ENCODE measurements around the gene UBAC2. TPM values are rescaled to one million over a fixed set of nuclear protein-coding genes. Genes with fewer than 3 reads are reported as not detected.

Gene UBAC2
- total and polyA plus RNA-seq, 2 donors (not counting 1 experiment from before 2014, with no cell fraction given) = 32.4 to 87.4 TPM

- no peaks in the 10 kb centered on the region for H4K20me1 ChIP-seq (ENCODE audit: control insufficient read depth, extremely low read depth, insufficient read depth, low read length)
- no peak overlapping the region for H2AFZ ChIP-seq (ENCODE audit: low read length)
- H3K27me3 ChIP-seq (ENCODE audit: control insufficient read depth, insufficient read depth, low read length) = peaks cover 3% of the 10 kb centered on the region
- no peak overlapping the region for H3K4me2 ChIP-seq (ENCODE audit: extremely low read depth, insufficient read depth, low read length)
- no peak overlapping the region for H3K9ac ChIP-seq (ENCODE audit: insufficient read depth, low read length)
- TF ChIP-seq, protein P1, sequence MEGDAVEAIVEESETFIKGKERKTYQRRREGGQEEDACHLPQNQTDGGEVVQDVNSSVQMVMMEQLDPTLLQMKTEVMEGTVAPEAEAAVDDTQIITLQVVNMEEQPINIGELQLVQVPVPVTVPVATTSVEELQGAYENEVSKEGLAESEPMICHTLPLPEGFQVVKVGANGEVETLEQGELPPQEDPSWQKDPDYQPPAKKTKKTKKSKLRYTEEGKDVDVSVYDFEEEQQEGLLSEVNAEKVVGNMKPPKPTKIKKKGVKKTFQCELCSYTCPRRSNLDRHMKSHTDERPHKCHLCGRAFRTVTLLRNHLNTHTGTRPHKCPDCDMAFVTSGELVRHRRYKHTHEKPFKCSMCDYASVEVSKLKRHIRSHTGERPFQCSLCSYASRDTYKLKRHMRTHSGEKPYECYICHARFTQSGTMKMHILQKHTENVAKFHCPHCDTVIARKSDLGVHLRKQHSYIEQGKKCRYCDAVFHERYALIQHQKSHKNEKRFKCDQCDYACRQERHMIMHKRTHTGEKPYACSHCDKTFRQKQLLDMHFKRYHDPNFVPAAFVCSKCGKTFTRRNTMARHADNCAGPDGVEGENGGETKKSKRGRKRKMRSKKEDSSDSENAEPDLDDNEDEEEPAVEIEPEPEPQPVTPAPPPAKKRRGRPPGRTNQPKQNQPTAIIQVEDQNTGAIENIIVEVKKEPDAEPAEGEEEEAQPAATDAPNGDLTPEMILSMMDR (conservative IDR thresholded peaks at IDR 0.05 in 1 of 2, IDR thresholded peaks at IDR 0.05 in 1 of 2; ENCODE audit: low read depth in 1 of 2, low read length in 2 of 2) = no peak
- TF ChIP-seq EZH2 (IDR thresholded peaks at IDR 0.05; ENCODE audit: low read length, missing control alignments) = no peak
- no peak overlapping the region for H3K4me3 ChIP-seq (replicated peaks in 1 of 4; ENCODE audit: control extremely low read depth in 1 of 4, insufficient read depth in 1 of 4, low read depth in 3 of 4, low read length in 4 of 4)
- no peaks in the 10 kb centered on the region for H3K79me2 ChIP-seq (ENCODE audit: control insufficient read depth, insufficient read depth, low read length)
- H3K27ac ChIP-seq (ENCODE audit: insufficient read depth, low read length) = no peak overlapping the region
- no peaks in the 10 kb centered on the region for H3K36me3 ChIP-seq (ENCODE audit: control insufficient read depth, insufficient read depth, low read length)
- no peaks in the 10 kb centered on the region for H3K9me3 ChIP-seq (ENCODE audit: control insufficient read depth, insufficient read depth, low read depth, low read length)
- H3K4me1 ChIP-seq (ENCODE audit: control insufficient read depth, extremely low read depth, insufficient read depth, low read length) = peaks cover 5% of the 10 kb centered on the region
- no peak for DNase-seq (ENCODE audit: low read depth in 2 of 2)
These were observed 229.0 kb downstream of the UBAC2 start for GRCh38 chr13:99429670-99430069.

GRCh38 chr13:99431927-99432608 is 231.4 kb downstream of the UBAC2 start:
- no peak overlapping the region for H3K4me2 ChIP-seq (ENCODE audit: extremely low read depth, insufficient read depth, low read length)

GRCh38 chr13:99432609-99433542 is 232.2 kb downstream of the UBAC2 start:
- peak overlapping the region; percentile 69 for H3K4me2 ChIP-seq (ENCODE audit: extremely low read depth, insufficient read depth, low read length)
- no peak overlapping the region for H3K27ac ChIP-seq (ENCODE audit: insufficient read depth, low read length)
- TF ChIP-seq EZH2 (IDR thresholded peaks at IDR 0.05; ENCODE audit: low read length, missing control alignments) = no peak
- TF ChIP-seq, protein P1 (conservative IDR thresholded peaks at IDR 0.05 in 1 of 2, IDR thresholded peaks at IDR 0.05 in 1 of 2; ENCODE audit: low read depth in 1 of 2, low read length in 2 of 2) = no peak
- H3K36me3 ChIP-seq (ENCODE audit: control insufficient read depth, insufficient read depth, low read length) = no peaks in the 10 kb centered on the region
- peak; percentile 36 to 65 for DNase-seq (ENCODE audit: low read depth in 2 of 2)
- no peak overlapping the region for H3K9ac ChIP-seq (ENCODE audit: insufficient read depth, low read length)
- no peaks in the 10 kb centered on the region for H4K20me1 ChIP-seq (ENCODE audit: control insufficient read depth, extremely low read depth, insufficient read depth, low read length)
- peak overlapping the region; percentile 26 for H2AFZ ChIP-seq (ENCODE audit: low read length)
- no peaks in the 10 kb centered on the region for H3K9me3 ChIP-seq (ENCODE audit: control insufficient read depth, insufficient read depth, low read depth, low read length)
- peaks cover 5% of the 10 kb centered on the region for H3K4me1 ChIP-seq (ENCODE audit: control insufficient read depth, extremely low read depth, insufficient read depth, low read length)
- H3K27me3 ChIP-seq (ENCODE audit: control insufficient read depth, insufficient read depth, low read length) = peaks cover 3% of the 10 kb centered on the region
- peak overlapping the region in 1 of 4 experiments; percentile 14 for H3K4me3 ChIP-seq (replicated peaks in 1 of 4; ENCODE audit: control extremely low read depth in 1 of 4, insufficient read depth in 1 of 4, low read depth in 3 of 4, low read length in 4 of 4)
- no peaks in the 10 kb centered on the region for H3K79me2 ChIP-seq (ENCODE audit: control insufficient read depth, insufficient read depth, low read length)

More at GRCh38 chr13:99431927-99432608, 231.4 kb downstream of the UBAC2 start:
- Histone ChIP-seq H3K9ac (ENCODE audit: insufficient read depth, low read length) (no peak overlapping the region), H3K9me3 (ENCODE audit: control insufficient read depth, insufficient read depth, low read depth, low read length) (no peaks in the 10 kb centered on the region), H3K4me1 (ENCODE audit: control insufficient read depth, extremely low read depth, insufficient read depth, low read length) (peaks cover 5% of the 10 kb centered on the region), H3K4me3 (replicated peaks in 1 of 4; ENCODE audit: control extremely low read depth in 1 of 4, insufficient read depth in 1 of 4, low read depth in 3 of 4, low read length in 4 of 4) (no peak overlapping the region), H2AFZ (ENCODE audit: low read length) (no peak overlapping the region), H3K27me3 (ENCODE audit: control insufficient read depth, insufficient read depth, low read length) (peaks cover 3% of the 10 kb centered on the region), H3K79me2 (ENCODE audit: control insufficient read depth, insufficient read depth, low read length) (no peaks in the 10 kb centered on the region), H3K36me3 (ENCODE audit: control insufficient read depth, insufficient read depth, low read length) (no peaks in the 10 kb centered on the region), H4K20me1 (ENCODE audit: control insufficient read depth, extremely low read depth, insufficient read depth, low read length) (no peaks in the 10 kb centered on the region), H3K27ac (ENCODE audit: insufficient read depth, low read length) (no peak overlapping the region)
- TF ChIP-seq, protein P1 (conservative IDR thresholded peaks at IDR 0.05 in 1 of 2, IDR thresholded peaks at IDR 0.05 in 1 of 2; ENCODE audit: low read depth in 1 of 2, low read length in 2 of 2) = no peak
- no peak for DNase-seq (ENCODE audit: low read depth in 2 of 2)

Measured in fibroblast of lung (primary cell).